Lung (tissue), 12 donors: ENCODE data around the gene FGF14. TPM values are rescaled to one million over a fixed set of nuclear protein-coding genes. Genes with fewer than 3 reads are reported as not detected.
"Not testable (repeated sequence)": the region's sequence is repeated elsewhere in the genome, so short reads cannot be mapped to it uniquely, and the experiment has no call there.

ENCODE experiments used
- ATAC-seq: fragments of 200-7000 bp; cut with Tn5 transposase; one replicate; pipeline ENCODE4 v1.9.1; 2020; ENCODE audit warnings: moderate number of reproducible peaks; ENCODE audit not compliant: insufficient read depth, low FRiP score
- DNase-seq, 3 donors: peaks; one replicate each; pipeline ENCODE4 v3.0.0-alpha.2; 2013 to 2017
- H3K27ac ChIP-seq, 2 donors: one replicate each; pipeline ENCODE4 v1.5.1; 2013; ENCODE audit warnings: mild to moderate bottlenecking in 2 of 2, moderate library complexity in 2 of 2, control low read depth in 1 of 2, inconsistent platforms in 1 of 2, low read depth in 1 of 2, low read length in 1 of 2
- H3K27me3 ChIP-seq, 3 donors: one replicate each; pipeline ENCODE4 v1.5.1; 2013; ENCODE audit warnings: low read length in 2 of 3; ENCODE audit not compliant: control insufficient read depth in 3 of 3, insufficient read depth in 3 of 3
- H3K36me3 ChIP-seq, 4 donors: one replicate each; pipeline ENCODE4 v1.5.1; 2013; ENCODE audit warnings: low read length in 4 of 4, mild to moderate bottlenecking in 1 of 4, moderate library complexity in 1 of 4; ENCODE audit not compliant: control insufficient read depth in 4 of 4, insufficient read depth in 4 of 4
- H3K4me1 ChIP-seq, 5 donors: one replicate each; pipeline ENCODE4 v1.5.1; 2013; ENCODE audit warnings: low read length in 5 of 5, mild to moderate bottlenecking in 2 of 5, moderate library complexity in 1 of 5; ENCODE audit not compliant: control insufficient read depth in 5 of 5, insufficient read depth in 5 of 5
- H3K4me3 ChIP-seq: one replicate; pipeline ENCODE4 v1.5.1; 2013; ENCODE audit warnings: mild to moderate bottlenecking, control low read depth, moderate library complexity
- H3K9ac ChIP-seq, 2 donors: one replicate each; pipeline ENCODE4 v1.5.1; 2013; ENCODE audit warnings: low read length in 2 of 2, control low read depth in 1 of 2; ENCODE audit not compliant: insufficient read depth in 1 of 2
- H3K9me3 ChIP-seq, 4 donors: one replicate each; pipeline ENCODE4 v1.5.1; 2013; ENCODE audit warnings: low read length in 3 of 4, mild to moderate bottlenecking in 1 of 4, moderate library complexity in 1 of 4; ENCODE audit not compliant: control insufficient read depth in 4 of 4, insufficient read depth in 3 of 4
- WGBS, 2 donors: extraction: QIAGEN DNeasy Blood & Tissue Kit; methylation state at CpG; one replicate each; pipeline ENCODE4 v1.1.7; 2013; 5-methylcytosine and 5-hydroxymethylcytosine counted together
- polyA plus RNA-seq, 2 donors: library from polyadenylated mRNA; stranded (reverse); fragments of 200-250 nt; gene quantifications; one replicate each; pipeline ENCODE4 v1.2.1, GENCODE V29; 2013
- total RNA-seq, 2 donors: library from RNA; depleted of rRNA in 1 of 2; stranded (reverse); fragments of >200 nt in 1 of 2; gene quantifications; one replicate each; pipeline ENCODE4 v1.2.1, GENCODE V29; 2014 to 2021
- TF ChIP-seq, protein P1 (sequence below): IDR thresholded peaks from 2 replicates; pipeline ENCODE4 v1.5.1; 2012; ENCODE audit warnings: mild to moderate bottlenecking; ENCODE audit errors: control extremely low read depth, extremely low read depth
- donor health status: control.
- donor health status: control.
- donor health status: Bipolar disorder and iron deficiency.
- donor health status: healthy.
- donor health status: DM: yes; HTN: yes; CAD: no.

Gene FGF14
- total and polyA plus RNA-seq, 4 donors = 0.59 to 12.9 (median 2.3) TPM

GRCh38 chr13:101845245-101846020, 556.4 kb downstream of the FGF14 start:
- no peak for DNase-seq
- no peak overlapping the region for H3K9ac ChIP-seq
- 65 to 70% methylated on average over 4 of the region's 4 CpGs for WGBS, 2 donors

GRCh38 chr13:101841698-101842097, 560.1 kb downstream of the FGF14 start:
- H3K4me3 ChIP-seq = no peak overlapping the region
- DNase-seq (no peak), ATAC-seq (no peak)
- TF ChIP-seq, protein P1, sequence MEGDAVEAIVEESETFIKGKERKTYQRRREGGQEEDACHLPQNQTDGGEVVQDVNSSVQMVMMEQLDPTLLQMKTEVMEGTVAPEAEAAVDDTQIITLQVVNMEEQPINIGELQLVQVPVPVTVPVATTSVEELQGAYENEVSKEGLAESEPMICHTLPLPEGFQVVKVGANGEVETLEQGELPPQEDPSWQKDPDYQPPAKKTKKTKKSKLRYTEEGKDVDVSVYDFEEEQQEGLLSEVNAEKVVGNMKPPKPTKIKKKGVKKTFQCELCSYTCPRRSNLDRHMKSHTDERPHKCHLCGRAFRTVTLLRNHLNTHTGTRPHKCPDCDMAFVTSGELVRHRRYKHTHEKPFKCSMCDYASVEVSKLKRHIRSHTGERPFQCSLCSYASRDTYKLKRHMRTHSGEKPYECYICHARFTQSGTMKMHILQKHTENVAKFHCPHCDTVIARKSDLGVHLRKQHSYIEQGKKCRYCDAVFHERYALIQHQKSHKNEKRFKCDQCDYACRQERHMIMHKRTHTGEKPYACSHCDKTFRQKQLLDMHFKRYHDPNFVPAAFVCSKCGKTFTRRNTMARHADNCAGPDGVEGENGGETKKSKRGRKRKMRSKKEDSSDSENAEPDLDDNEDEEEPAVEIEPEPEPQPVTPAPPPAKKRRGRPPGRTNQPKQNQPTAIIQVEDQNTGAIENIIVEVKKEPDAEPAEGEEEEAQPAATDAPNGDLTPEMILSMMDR = no peak
- WGBS, 2 donors = 25 to 30% methylated on average over 3 of the region's 3 CpGs
- H3K9me3 ChIP-seq = no peaks in the 10 kb centered on the region
- H3K27me3 ChIP-seq = no peaks in the 10 kb centered on the region
- H3K4me1 ChIP-seq = no peaks in the 10 kb centered on the region
- no peak overlapping the region for H3K27ac ChIP-seq
- no peaks in the 10 kb centered on the region for H3K36me3 ChIP-seq
- no peak overlapping the region for H3K9ac ChIP-seq

More at GRCh38 chr13:101845245-101846020, 556.4 kb downstream of the FGF14 start:
- no peaks in the 10 kb centered on the region for H3K36me3 ChIP-seq
- TF ChIP-seq, protein P1 = no peak
- H3K4me3 ChIP-seq = no peak overlapping the region
- ATAC-seq = no peak
- H3K27me3 ChIP-seq = no peaks in the 10 kb centered on the region
- H3K9me3 ChIP-seq = no peaks in the 10 kb centered on the region
- no peak overlapping the region for H3K27ac ChIP-seq
- no peaks in the 10 kb centered on the region for H3K4me1 ChIP-seq

DNA sequence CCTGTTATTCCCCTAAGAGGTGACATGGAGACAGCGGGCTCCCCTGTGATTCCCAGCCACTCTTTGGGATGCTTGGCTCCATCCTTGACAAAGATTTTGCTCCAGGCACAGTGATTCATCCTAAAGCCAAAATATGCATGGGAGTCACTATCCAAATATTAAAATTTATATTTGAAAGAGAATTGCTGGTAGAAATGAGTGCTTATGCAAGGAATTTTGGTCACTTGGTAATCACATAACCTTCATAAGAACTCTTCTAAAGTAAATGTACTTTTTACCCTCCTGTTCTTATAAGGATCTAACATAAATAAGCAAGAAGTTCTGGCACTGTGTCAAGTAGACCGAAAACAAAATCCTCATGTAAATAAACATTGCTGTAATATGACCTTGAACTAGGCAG, 563.5 kb downstream of the FGF14 start:
- no peaks in the 10 kb centered on the region for H3K27me3 ChIP-seq
- no peak for ATAC-seq
- TF ChIP-seq, protein P1 = no peak
- no peak overlapping the region for H3K4me3 ChIP-seq
- WGBS, 2 donors = 59 to 68% methylated on average over 2 of the region's 2 CpGs
- peak in 2 of 3 donors; percentile 2 to 20 for DNase-seq
- H3K36me3 ChIP-seq = no peaks in the 10 kb centered on the region
- no peaks in the 10 kb centered on the region for H3K4me1 ChIP-seq
- no peaks in the 10 kb centered on the region for H3K9me3 ChIP-seq
- H3K9ac ChIP-seq = no peak overlapping the region
- no peak overlapping the region for H3K27ac ChIP-seq

GRCh38 chr13:101837778-101838177, 564.1 kb downstream of the FGF14 start:
- H3K9me3 ChIP-seq, H3K36me3 ChIP-seq, DNase-seq, H3K4me3 ChIP-seq, H3K27me3 ChIP-seq, H3K27ac ChIP-seq, H3K9ac ChIP-seq, H3K4me1 ChIP-seq, ATAC-seq: not testable (repeated sequence)
- 85 to 92% methylated on average over 4 of the region's 4 CpGs for WGBS, 2 donors
